CD4-positive, alpha-beta T cell treated with Interleukin-4 for 1 hour (primary cell): ENCODE results near the gene PLD6.
"Not testable (repeated sequence)": the region's sequence is repeated elsewhere in the genome, so short reads cannot be mapped to it uniquely, and the experiment has no call there.

Experiments used
- DNase-seq, 2 donors: peaks; one replicate each; pipeline ENCODE4 v3.0.0-alpha.2; 2020 to 2022

PLD6 gene

GRCh38 chr17:17206124-17206912 lies at the start of gene PLD6:
Gene PLD6 (minus strand): TSS chr17:17206333. CDS start chr17:17206286, 47 bp downstream.
- DNase-seq: peak; percentile 93 to 95

GRCh38 chr17:17255689-17256088 lies 49.6 kb upstream of the PLD6 start:
- not testable (repeated sequence) for DNase-seq

- no peak for DNase-seq
Observed at GRCh38 chr17:17254036-17254435, 47.9 kb upstream of the PLD6 start.

GRCh38 chr17:17253406-17253805 lies 47.3 kb upstream of the PLD6 start:
- no peak for DNase-seq

- no peak for DNase-seq
Observed at GRCh38 chr17:17252149-17252661, 46.1 kb upstream of the PLD6 start.

- DNase-seq: no peak
Observed at GRCh38 chr17:17246879-17247278, 40.7 kb upstream of the PLD6 start.

- no peak for DNase-seq
Observed at GRCh38 chr17:17243163-17243562, 37.0 kb upstream of the PLD6 start.

- DNase-seq: no peak
Observed at GRCh38 chr17:17242246-17242645, 36.1 kb upstream of the PLD6 start.

GRCh38 chr17:17241656-17242055 lies 35.5 kb upstream of the PLD6 start:
- DNase-seq: no peak

- DNase-seq: no peak
Observed at GRCh38 chr17:17239832-17240231, 33.7 kb upstream of the PLD6 start.

- peak; percentile 89 to 90 for DNase-seq
Observed at GRCh38 chr17:17237026-17237799, 31.1 kb upstream of the PLD6 start, which contains the start of gene FLCN. Gene FLCN (minus strand): TSS chr17:17237168. CDS start chr17:17228137, 9,031 bp downstream.

- no peak for DNase-seq
Observed at GRCh38 chr17:17236295-17237025, 30.3 kb upstream of the PLD6 start.

- DNase-seq: no peak
Observed at GRCh38 chr17:17235212-17236174, 29.4 kb upstream of the PLD6 start.

- DNase-seq: no peak
Observed at GRCh38 chr17:17232303-17232621, 26.1 kb upstream of the PLD6 start.

- DNase-seq: no peak
Observed at GRCh38 chr17:17231621-17232302, 25.6 kb upstream of the PLD6 start.

GRCh38 chr17:17229416-17230384 lies 23.6 kb upstream of the PLD6 start:
- no peak for DNase-seq

GRCh38 chr17:17228521-17229279 lies 22.6 kb upstream of the PLD6 start:
- DNase-seq: no peak

- DNase-seq: no peak
Observed at GRCh38 chr17:17227608-17228520, 21.7 kb upstream of the PLD6 start.
